GM12864 (cell line): ENCODE results near the gene PTPA.

ENCODE experiments used
- DNase-seq: peaks from one replicate; pipeline ENCODE4 v3.0.0-alpha.2; 2011; ENCODE audit warnings: low read depth
- H3K4me3 ChIP-seq: 2 replicates; pipeline ENCODE4 v1.5.1; 2011; ENCODE audit warnings: mild to moderate bottlenecking, low read depth, low read length, control low read depth
- CTCF ChIP-seq: IDR thresholded peaks from 2 replicates; pipeline ENCODE4 v1.5.1; 2011; ENCODE audit warnings: low read depth, mild to moderate bottlenecking, moderate library complexity, low read length, control low read depth, inconsistent platforms; ENCODE audit errors: missing control alignments

The PTPA gene

GRCh38 chr9:129070696-129071525, 40.3 kb upstream of the PTPA start:
- no peak for TF ChIP-seq CTCF
- DNase-seq, result no peak
- H3K4me3 ChIP-seq, result no peak overlapping the region

GRCh38 chr9:129071526-129072126, 39.6 kb upstream of the PTPA start:
- H3K4me3 ChIP-seq, result no peak overlapping the region
- DNase-seq, result no peak

GRCh38 chr9:129072171-129072570, 39.0 kb upstream of the PTPA start:
- TF ChIP-seq CTCF, result no peak
- DNase-seq, result no peak
- H3K4me3 ChIP-seq, result no peak overlapping the region

More at GRCh38 chr9:129071526-129072126, 39.6 kb upstream of the PTPA start:
- TF ChIP-seq CTCF, result no peak

GRCh38 chr9:129073404-129073803, 37.8 kb upstream of the PTPA start:
- DNase-seq, result no peak
- H3K4me3 ChIP-seq, result no peak overlapping the region
- TF ChIP-seq CTCF, result no peak

- no peak for TF ChIP-seq CTCF
These were observed 37.1 kb upstream of the PTPA start for GRCh38 chr9:129074106-129074505.

GRCh38 chr9:129075996-129076639, 35.1 kb upstream of the PTPA start:
- no peak for DNase-seq
- TF ChIP-seq CTCF, result no peak
- no peak overlapping the region for H3K4me3 ChIP-seq

More at GRCh38 chr9:129074106-129074505, 37.1 kb upstream of the PTPA start:
- no peak for DNase-seq
- H3K4me3 ChIP-seq, result no peak overlapping the region

- no peak for TF ChIP-seq CTCF
- no peak for DNase-seq
- H3K4me3 ChIP-seq, result no peak overlapping the region
These were observed 34.6 kb upstream of the PTPA start for GRCh38 chr9:129076640-129077037.
